Breast epithelium (tissue), 4 donors: ENCODE data around the gene SP6. TPM values are rescaled to one million over a fixed set of nuclear protein-coding genes. Genes with fewer than 3 reads are reported as not detected.

ENCODE experiments used
- DNase-seq, 2 donors: peaks; one replicate each; pipeline ENCODE4 v3.0.0-alpha.2; 2019; ENCODE audit warnings: low spot score in 2 of 2
- H3K27ac ChIP-seq, 2 donors: fragments of 200-600 bp; sonication (generic) in 1 of 2; one replicate each; pipeline ENCODE4 v1.5.1; 2016 to 2019; ENCODE audit warnings: mild to moderate bottlenecking in 1 of 2
- H3K27me3 ChIP-seq, 2 donors: fragments of 200-600 bp; sonication (generic) in 1 of 2; one replicate each; pipeline versions ENCODE4 v1.5.1 to v1.6.0; 2017 to 2019; ENCODE audit warnings: control low read depth in 1 of 2, mild to moderate bottlenecking in 1 of 2
- H3K36me3 ChIP-seq: fragments of 200-600 bp; one replicate; pipeline ENCODE4 v1.5.1; 2019
- H3K4me1 ChIP-seq, 2 donors: fragments of 200-600 bp; sonication (generic); one replicate each; pipeline ENCODE4 v1.5.1; 2016 to 2019; ENCODE audit warnings: control low read depth in 1 of 2
- H3K4me3 ChIP-seq, 3 donors: fragments of 200-600 bp; sonication (generic); 1 replicate in 2 of 3; 2 replicates in 1 of 3; pipeline ENCODE4 v1.5.1; 2016 to 2019; ENCODE audit warnings: mild to moderate bottlenecking in 3 of 3, moderate library complexity in 2 of 3
- H3K9me3 ChIP-seq, 2 donors: fragments of 200-600 bp; sonication (generic) in 1 of 2; one replicate each; pipeline ENCODE4 v1.5.1; 2016 to 2019; ENCODE audit warnings: control low read depth in 1 of 2
- CTCF ChIP-seq, 3 donors: fragments of 450-650 bp; IDR thresholded peaks; one replicate each; pipeline ENCODE4 v1.5.1; 2016 to 2017; ENCODE audit warnings: antibody characterized with exemption in 3 of 3, mild to moderate bottlenecking in 3 of 3, moderate library complexity in 3 of 3
- POLR2A ChIP-seq: fragments of 450-650 bp; IDR thresholded peaks from one replicate; pipeline ENCODE4 v1.6.1; 2016; ENCODE audit warnings: antibody characterized with exemption, mild to moderate bottlenecking, moderate library complexity
- POLR2AphosphoS5 ChIP-seq, 3 donors: sonication (generic); formaldehyde crosslinking; IDR thresholded peaks; one replicate each; pipeline ENCODE4 v1.6.1; 2017; ENCODE audit warnings: antibody characterized with exemption in 3 of 3
- intact Hi-C: fragments of 100-400 bp; cut with DNase I; formaldehyde crosslinking; loops from one replicate; pipeline ENCODE4 v1.15.1; 2023; ENCODE audit warnings: low total_unique reads
- total RNA-seq, 3 donors: library from RNA; depleted of rRNA; stranded (reverse); fragments of >200 nt; gene quantifications; one replicate each; pipeline ENCODE4 v1.1.0, GENCODE V29; 2016

Gene SP6
- total RNA-seq, 3 donors from 2014 or later: 0.48 to 5.3 (median 3.6) TPM

- no peak for DNase-seq
- intact Hi-C loops: no loop called here
- H3K4me3 ChIP-seq: no peak overlapping the region
- H3K9me3 ChIP-seq: no peaks in the 10 kb centered on the region
- no peak overlapping the region for H3K27ac ChIP-seq
- H3K36me3 ChIP-seq: no peaks in the 10 kb centered on the region
- no peaks in the 10 kb centered on the region for H3K4me1 ChIP-seq
- no peak for TF ChIP-seq POLR2A
- no peak for TF ChIP-seq POLR2AphosphoS5 (IDR thresholded peaks at IDR 0.05)
- TF ChIP-seq CTCF (IDR thresholded peaks at IDR 0.05): no peak
- peaks cover 0 to 14% of the 10 kb centered on the region in 2 donors for H3K27me3 ChIP-seq
Measured at GRCh38 chr17:47797797-47798196, 53.2 kb downstream of the SP6 start.

Other genes starting within 250 kb of the SP6 start
- gene KPNB1, start 201.2 kb downstream of the SP6 start, total RNA-seq: 100 to 1,000 TPM; 148 to 238 (median 189) TPM
- 10 to 100 TPM in 1 of 3 donors, 1 to 10 TPM in 2; 4.5 to 11.5 (median 8.3) TPM for gene TBKBP1, start 157.0 kb downstream of the SP6 start, total RNA-seq
- 1 to 10 TPM in 2 of 3 donors, under 1 TPM in 1; 0.33 to 1.8 (median 1.0) TPM for gene TBX21, start 117.9 kb downstream of the SP6 start, total RNA-seq
- gene OSBPL7, start 29.4 kb downstream of the SP6 start, total RNA-seq: 10 to 100 TPM in 1 of 3 donors, 1 to 10 TPM in 2; 3.0 to 10.2 (median 8.9) TPM
- 10 to 100 TPM; 35.0 to 43.5 (median 36.7) TPM for gene MRPL10, start 19.6 kb downstream of the SP6 start, total RNA-seq
- gene LRRC46, start 19.5 kb downstream of the SP6 start, total RNA-seq: under 1 TPM; 0.16 to 0.59 (median 0.33) TPM
- 100 to 1,000 TPM in 1 of 3 donors, 10 to 100 TPM in 2; 49.2 to 108 (median 54.9) TPM for gene SCRN2, start 9.9 kb downstream of the SP6 start, total RNA-seq
- gene SP2, start 45.1 kb upstream of the SP6 start, total RNA-seq: 1 to 10 TPM; 4.6 to 9.8 (median 5.6) TPM
- 10 to 100 TPM; 28.3 to 61.2 (median 34.7) TPM for gene PNPO, start 90.4 kb upstream of the SP6 start, total RNA-seq
- gene PRR15L, start 106.7 kb upstream of the SP6 start, total RNA-seq: 100 to 1,000 TPM in 1 of 3 donors, 10 to 100 TPM in 1, not detected in 1; 38.7 to 105 TPM
- 100 to 1,000 TPM; 121 to 198 (median 183) TPM for gene CDK5RAP3, start 120.0 kb upstream of the SP6 start, total RNA-seq
- gene COPZ2, start 186.6 kb upstream of the SP6 start, total RNA-seq: 10 to 100 TPM; 16.4 to 97.9 (median 23.3) TPM
- 100 to 1,000 TPM in 2 of 3 donors, 10 to 100 TPM in 1; 96.4 to 278 (median 106) TPM for gene NFE2L1, start 197.2 kb upstream of the SP6 start, total RNA-seq